D341Med (cell line): Measurements from ENCODE around the gene CRB3.
"Not testable (repeated sequence)": the region's sequence is repeated elsewhere in the genome, so short reads cannot be mapped to it uniquely, and the experiment has no call there.

Experiments used
- DNase-seq: peaks from one replicate; pipeline ENCODE4 v3.0.0; 2012; ENCODE audit warnings: low spot score

The CRB3 gene

GRCh38 chr19:6464070-6464873 lies at the start of gene CRB3:
Gene CRB3 (plus strand): TSS chr19:6464271. CDS start chr19:6464702, 431 bp downstream.
- DNase-seq: peak; percentile 30

DNA sequence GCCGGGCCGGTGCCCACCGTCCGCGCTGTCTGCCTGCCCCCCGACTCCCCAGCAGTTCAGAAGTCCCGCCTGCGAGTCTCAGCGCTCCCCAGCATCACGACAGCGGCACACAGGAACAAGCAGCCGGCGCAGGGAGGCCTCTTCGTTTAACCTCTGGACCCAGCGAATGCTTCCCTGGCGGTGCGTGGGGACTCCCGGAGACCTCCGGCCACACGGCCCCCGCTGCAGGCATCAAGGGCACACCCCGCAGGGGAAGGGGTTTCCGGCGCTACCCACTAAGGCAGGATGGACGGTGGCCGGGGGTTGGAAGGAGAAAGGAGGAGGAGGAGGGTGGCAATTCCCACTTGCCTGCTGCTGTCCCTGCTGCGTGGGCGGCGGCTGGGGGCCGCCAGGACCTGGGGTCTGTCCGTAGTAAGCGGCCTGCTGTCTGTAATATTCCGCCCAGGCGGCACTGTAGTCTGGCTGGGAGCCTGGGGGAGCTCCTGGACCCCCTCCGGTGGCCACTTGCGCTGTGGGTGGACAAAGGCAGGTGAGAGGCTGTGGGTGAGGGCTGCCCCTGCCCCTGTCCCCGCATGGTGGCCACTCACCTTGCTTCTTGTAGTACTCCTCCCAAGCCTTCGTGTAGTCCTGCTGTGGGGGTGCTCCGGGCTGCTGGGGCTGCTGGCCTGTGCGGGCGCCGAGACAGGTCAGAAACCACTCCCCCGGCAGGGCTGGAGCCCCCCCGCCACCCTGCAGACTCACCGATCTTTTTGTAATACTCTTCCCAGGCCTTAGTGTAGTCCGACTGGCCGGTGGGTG lies 49.1 kb upstream of the CRB3 start:
- DNase-seq: no peak

DNA sequence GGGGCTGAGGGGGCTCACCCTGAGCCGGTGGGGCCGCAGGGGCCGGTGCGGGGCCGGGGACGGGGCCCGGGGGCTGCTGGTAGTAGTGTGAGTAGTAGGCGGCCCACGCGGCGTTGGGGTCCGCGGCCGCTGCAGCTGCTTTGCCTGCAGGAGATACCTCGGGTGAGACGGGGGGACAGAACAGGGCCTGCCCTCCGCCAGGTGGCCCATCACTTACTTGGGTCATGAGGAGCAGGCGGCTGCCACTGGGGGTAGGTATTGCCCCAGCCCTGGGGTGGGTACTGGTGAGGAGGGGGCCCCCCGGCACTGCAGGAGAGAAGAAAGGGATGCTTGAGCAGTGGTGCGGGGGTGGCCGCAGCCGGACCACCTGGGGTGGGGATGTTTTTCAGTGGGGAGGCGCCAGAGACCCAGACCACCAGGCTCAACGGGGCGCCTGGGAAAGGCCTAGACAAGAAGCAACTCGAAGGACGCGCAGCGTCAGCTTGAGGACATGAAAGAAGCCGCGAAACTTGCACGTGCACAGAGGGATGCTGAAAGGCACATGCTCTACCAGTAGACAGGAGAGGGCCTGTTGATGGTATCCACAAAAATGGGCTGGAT lies 48.4 kb upstream of the CRB3 start:
- no peak for DNase-seq

DNA sequence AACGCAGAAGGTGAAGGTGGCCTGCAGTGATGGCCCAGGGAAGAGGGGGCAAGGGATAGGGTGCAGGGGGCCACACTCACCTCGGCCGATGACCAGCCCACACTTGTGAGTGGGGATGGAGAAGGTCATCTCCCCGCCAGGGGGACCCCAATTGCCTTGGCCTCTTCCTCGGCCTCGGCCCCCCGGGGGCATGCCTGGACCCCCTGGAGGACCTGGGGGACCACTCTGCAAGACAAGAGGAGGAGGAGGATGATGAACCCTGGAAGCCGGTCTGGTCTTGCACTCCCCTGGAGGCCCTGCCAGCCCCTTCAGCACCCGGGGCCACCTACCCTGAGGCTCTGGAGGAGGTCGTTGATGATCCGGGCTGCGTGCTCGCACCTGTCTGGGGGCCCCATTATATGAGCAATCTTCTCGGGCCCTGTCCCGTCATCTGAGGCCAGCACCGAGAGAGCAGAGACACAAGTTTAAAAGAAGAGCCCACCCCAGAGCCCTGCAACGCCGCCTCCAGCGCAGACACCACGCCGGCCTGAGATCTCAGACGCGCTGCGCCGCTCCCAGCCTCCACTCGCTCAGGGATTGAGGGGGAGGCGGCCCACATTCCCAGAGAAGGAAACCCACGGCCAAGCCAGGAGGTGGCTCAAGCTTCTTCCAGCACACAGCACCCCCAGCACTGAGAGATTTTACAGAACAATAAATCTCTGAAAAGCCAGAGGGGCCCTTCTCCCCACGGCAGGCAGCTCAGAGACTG lies 47.2 kb upstream of the CRB3 start:
- no peak for DNase-seq

GRCh38 chr19:6417713-6418561 lies 46.1 kb upstream of the CRB3 start:
- DNase-seq: no peak

GRCh38 chr19:6418562-6418932 lies 45.5 kb upstream of the CRB3 start:
- no peak for DNase-seq

DNA sequence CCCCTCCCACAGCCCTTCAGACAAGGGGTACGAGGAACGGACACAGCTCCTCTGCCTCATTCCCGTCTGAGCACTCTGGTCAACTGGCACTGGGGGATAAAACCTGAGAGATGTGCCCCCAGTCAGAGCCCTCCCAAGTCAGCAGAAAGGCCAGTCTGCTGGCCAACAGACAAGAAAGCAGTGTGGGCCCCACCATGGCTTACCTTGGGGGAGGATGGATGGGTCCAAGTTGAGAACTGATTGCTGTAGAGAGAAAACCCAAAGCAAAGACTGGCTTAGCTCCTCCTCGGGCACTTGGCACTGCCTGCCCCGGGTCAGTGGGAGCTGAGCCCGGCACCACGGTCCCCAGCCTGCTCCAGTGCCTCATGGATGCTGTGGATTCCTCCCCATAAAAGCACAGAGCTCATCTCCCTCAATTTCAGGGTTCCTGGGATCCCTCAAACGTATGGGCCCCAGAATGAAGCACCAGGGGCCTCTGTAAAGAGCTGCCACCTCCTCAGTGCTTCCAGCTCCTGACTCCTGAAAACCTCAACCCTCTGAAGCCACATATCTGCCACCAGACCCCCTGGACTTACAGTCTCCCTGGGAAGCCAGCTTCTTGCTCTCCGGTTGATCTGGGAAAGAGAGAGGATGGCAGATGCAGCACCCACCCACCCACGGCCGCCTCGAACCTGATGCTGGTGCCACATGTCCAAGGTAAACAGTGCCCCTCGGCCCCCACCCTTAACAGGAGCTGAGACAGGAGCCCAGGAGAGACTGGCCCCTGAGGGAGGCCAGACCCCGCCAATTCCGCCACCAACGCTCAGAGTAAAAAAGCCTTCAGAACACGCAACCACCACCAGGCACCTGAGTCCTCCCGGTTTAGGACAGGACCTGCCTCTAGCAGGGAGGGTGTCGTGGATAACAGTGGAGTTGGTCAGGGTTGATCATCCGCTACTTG lies 42.7 kb upstream of the CRB3 start:
- DNase-seq: no peak

GRCh38 chr19:6423499-6424194 lies 40.4 kb upstream of the CRB3 start:
- DNase-seq: peak; percentile 60

DNA sequence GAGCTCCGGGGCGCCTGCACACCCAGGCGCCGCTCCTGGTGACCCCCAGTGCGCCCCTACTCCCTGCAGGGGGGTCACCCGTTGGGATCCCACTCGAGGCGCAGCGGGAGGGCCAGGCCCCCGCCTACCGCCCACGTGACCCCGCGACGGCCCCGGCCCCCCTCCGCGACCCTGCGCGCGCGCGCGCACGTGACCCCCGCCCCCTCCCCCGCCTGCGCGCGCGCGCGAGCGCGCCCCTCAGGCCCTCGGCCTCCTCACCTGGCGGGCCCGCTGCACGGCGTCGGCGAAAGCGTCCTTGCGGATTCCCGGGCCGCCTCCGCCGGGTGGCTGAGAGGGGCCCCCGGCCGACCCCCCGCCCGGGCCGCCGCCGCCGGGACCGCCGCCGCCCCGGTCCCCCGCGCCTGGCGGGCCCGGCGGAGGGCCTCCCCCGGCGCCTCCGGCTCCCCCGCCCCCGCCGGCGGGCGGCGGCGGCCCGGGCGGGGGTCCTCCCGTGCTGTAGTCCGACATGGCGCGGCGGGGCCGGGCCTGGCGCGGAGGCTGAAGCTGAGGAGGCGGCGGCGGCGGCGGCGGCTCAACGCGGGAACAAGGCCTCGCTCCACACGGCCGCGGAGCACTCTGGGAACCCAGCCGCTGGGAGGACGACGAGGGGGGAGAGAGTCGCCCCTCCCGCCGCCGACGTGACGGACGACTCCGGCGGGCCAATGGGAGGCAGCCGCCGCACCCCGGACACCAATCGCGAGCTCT lies 39.7 kb upstream of the CRB3 start, which contains the start of gene KHSRP:
TSS of gene KHSRP (minus strand) at position 617 of the 744 bp plus-strand sequence. CDS start at position 507, 110 bp downstream.
- peak; percentile 98 for DNase-seq

DNA sequence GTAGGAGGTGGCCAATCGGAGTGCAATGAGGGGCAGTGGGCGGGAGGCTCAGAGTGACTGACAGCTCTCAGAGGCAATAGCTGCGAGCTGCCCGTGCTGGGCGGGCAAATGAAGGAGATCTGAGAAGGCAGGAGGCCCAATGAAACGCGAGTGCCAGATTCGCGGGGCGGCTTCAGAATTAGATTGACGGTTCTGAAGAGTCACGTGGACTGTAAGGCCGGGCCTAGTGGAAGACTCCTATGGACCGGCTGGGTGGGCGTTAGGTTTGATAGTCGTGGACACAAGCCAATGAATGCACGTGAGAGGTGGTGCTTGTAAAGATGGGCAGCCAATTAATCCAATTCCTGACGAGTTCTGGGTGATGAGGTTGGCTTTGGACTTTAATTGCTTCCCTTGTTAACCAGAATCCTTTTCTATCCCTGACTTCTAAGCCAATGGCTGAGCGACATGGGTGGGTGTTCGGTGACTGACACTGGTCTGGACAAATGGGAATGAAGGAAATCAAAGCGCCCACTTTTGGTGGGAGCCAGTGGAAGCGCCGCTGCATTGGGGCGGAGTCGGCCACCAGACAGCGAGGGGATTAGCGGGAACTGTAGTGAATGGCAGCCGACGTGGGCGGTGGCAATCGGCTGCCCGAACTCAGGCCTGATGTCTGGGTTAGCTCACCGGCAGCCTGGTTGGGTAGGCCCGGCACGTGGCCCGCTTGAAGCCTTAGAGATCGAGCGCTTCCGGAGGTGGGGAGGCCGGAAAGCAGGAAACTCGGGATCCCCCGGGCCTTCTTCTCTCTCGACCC lies 38.9 kb upstream of the CRB3 start:
- peak; percentile 96 for DNase-seq

DNA sequence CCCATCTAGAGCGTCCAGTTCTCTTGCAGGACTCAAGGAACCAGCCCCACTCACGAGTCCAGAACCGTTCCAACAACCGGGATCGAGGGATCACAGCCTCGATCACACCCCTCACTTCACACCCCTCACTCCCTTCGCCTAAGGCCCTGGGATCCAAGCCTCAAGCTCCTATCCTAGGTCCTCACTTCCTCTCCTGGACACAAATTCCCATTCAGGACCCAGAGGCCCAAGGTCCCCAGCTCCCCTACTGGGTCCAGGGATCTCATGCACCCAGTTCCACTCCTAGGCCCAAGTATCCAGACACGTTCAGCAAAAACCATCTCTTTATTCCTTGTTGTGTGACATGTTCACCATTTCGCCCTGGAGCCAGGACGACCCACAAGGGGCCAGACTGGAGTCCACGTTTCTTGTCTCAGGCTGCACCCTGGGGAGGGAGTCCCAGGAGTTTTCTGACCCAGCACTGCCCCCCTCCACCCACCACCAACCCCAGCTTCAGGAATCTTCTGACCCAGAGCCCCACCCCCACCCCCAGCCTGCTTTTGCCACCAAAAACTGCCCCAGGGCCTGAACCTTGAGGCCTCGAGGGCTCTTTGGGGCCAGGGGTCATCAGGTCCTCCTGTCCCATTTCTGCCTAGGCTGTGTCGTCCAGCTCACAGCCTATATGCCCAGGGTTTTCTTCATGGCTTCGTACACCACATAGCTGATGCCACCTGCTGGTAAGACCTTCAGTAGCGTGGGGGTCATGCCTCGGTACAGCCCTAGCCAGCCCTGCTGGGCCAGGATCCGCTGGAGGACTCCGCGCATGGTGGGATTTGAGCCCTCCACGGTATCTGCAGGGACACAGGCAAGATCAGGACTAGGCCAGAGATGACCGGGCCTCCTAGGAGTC lies 38.1 kb upstream of the CRB3 start:
- DNase-seq: no peak

DNA sequence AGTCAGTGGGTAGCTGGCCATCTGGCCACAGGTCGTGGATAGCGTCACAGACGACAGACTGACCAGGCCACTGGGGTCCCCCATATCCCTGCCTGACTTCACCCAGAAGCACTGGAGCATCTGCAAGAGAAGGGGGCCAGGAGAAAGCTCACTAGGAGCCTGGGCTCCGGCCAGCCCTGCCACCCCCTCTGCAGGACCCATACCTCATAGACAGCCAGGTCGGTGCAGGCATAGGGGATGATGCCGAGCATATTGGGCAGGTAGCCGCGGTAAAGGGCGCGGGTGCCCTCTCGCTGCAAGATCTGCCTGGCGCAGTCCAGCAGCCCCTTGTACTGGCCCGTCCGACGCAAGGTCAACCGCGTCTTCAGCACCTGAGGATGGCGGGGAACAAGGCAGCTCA lies 36.9 kb upstream of the CRB3 start:
- no peak for DNase-seq

DNA sequence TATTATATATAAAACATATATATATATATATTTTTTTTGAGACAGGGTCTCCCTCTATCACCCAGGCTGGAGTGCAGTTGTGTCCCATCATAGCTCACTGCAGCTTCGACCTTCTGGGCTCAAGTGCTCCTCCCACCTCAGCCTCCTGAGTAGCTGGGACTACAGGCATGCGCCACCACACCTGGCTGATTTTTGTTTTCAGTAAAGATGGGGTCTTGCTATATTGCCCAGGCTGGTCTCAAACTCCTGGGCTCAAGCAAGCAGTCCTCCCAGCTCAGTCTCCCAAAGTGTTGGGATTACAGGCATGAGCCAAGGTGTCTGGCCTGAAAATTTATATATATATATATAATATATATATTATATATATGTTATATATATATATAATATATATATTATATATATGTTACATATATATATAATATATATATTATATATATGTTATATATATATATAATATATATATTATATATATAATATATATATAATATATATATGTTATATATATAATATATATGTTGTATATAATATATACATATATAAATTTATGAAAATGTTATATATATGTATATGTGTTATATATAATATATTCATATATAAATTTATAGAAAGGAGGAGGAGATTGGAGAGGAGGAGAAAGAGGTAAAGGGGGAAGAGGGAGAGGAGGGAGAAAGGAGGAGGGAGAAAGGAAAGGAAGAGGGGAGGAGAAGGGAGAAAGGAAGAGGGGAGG lies 35.2 kb upstream of the CRB3 start:
- not testable (repeated sequence) for DNase-seq

DNA sequence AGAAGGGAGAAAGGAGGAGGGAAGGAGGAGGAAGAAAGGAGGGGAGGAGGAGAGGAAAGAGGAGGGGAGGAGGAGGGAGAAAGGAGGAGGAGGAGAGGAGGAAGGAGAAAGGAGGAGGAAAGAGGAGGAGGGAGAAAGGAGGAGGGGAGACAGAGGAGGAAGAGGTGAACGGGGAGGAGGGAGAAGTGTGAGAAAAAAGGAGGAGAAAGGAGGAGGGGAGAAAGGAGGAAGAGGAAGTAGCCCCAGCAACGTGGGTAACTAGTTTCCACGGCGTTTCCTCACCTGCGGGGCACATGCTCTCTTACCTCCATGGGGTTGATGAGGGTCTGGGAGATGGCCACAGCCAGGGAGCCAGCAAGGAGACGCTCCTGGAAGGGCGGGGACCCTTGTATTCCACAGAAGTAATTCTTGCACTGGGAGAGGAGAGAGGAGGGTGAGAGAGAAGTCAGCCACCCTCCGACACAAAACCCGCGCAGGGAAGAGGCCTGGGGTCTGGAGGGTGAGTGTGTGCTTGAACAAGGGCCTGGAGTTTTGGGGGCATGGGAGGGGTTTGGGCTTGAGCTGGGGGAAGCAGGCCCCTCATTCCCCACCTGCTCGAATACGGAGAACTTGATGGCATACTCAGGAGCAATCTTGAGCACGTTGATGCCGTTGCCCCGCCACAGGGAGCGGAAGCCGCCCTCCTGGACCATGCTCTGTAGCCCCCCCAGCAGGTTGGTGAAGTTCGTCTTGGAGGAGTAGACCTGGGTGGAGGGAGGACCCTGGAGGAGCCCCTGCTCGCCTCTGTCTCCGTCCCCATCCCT lies 34.5 kb upstream of the CRB3 start:
- DNase-seq: no peak

GRCh38 chr19:6431891-6432290 lies 32.2 kb upstream of the CRB3 start:
- DNase-seq: no peak
